ENCODE data around the gene MYBBP1A.
A peak's percentile ranks its signal among the peaks of the same experiment; 100 is the strongest.
"Not testable (repeated sequence)": the region's sequence is repeated elsewhere in the genome, so short reads cannot be mapped to it uniquely, and the experiment has no call there.

The MYBBP1A gene, protein sequence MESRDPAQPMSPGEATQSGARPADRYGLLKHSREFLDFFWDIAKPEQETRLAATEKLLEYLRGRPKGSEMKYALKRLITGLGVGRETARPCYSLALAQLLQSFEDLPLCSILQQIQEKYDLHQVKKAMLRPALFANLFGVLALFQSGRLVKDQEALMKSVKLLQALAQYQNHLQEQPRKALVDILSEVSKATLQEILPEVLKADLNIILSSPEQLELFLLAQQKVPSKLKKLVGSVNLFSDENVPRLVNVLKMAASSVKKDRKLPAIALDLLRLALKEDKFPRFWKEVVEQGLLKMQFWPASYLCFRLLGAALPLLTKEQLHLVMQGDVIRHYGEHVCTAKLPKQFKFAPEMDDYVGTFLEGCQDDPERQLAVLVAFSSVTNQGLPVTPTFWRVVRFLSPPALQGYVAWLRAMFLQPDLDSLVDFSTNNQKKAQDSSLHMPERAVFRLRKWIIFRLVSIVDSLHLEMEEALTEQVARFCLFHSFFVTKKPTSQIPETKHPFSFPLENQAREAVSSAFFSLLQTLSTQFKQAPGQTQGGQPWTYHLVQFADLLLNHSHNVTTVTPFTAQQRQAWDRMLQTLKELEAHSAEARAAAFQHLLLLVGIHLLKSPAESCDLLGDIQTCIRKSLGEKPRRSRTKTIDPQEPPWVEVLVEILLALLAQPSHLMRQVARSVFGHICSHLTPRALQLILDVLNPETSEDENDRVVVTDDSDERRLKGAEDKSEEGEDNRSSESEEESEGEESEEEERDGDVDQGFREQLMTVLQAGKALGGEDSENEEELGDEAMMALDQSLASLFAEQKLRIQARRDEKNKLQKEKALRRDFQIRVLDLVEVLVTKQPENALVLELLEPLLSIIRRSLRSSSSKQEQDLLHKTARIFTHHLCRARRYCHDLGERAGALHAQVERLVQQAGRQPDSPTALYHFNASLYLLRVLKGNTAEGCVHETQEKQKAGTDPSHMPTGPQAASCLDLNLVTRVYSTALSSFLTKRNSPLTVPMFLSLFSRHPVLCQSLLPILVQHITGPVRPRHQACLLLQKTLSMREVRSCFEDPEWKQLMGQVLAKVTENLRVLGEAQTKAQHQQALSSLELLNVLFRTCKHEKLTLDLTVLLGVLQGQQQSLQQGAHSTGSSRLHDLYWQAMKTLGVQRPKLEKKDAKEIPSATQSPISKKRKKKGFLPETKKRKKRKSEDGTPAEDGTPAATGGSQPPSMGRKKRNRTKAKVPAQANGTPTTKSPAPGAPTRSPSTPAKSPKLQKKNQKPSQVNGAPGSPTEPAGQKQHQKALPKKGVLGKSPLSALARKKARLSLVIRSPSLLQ (N-terminal part only)

DNA sequence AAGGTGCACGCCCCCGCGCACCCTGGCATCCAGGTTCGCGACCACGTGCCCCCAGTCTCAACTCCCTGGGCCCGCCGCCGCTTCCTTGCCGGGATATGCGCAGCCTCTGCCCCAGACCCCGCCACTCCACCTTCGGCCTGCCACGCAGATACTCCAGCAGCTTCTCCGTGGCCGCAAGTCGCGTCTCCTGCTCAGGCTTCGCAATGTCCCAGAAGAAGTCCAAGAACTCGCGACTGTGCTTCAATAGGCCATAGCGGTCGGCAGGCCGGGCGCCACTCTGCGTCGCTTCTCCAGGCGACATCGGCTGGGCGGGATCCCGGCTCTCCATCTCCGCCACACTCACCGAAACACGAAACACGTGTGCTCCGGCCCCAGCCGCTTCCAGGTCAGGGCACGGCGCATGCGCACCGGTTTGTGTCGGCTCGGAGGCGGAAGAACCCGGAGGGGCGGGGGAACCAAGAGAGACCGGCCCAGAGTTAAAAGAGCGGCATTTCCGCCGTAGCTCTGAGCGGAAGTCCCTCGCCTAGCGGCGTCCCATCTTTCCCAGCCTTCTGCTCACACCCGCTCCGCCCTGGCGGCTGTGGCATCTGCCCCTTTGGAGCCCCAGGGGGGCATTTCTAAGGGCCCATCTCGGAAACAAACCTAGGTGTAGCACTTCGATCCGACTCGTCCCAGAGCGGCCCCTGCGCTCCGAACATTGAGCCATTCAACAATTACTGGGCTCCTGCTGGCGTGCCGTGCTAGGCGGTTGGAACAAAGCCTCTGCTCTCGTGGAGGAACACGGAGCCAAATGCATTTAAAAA, at the start of gene MYBBP1A:
MYBBP1A (minus strand) TSS at position 388 of the 803 bp plus-strand sequence; CDS start at position 328, 60 bp downstream.
- ATAC-seq, result peak; percentile 95 to 96

DNA sequence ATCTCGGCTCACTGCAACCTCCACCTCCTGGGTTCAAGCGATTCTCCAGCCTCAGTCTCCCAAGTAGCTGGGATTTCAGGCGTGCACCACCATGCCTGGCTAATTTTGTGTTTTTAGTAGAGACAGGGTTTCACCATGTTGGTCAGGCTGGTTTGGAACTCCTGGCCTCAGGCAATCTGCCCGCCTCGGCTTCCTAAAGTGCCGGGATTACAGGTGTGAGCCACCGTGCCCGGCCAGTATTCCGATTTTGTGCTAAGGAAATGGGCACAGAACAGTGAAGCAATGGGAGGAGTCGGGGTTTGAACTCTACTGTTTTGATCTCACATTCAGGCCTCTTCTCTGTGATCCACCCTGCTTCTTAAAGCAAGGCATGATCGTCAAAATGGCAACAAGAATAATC, 49.6 kb upstream of the MYBBP1A start:
- not testable (repeated sequence) for ATAC-seq

DNA sequence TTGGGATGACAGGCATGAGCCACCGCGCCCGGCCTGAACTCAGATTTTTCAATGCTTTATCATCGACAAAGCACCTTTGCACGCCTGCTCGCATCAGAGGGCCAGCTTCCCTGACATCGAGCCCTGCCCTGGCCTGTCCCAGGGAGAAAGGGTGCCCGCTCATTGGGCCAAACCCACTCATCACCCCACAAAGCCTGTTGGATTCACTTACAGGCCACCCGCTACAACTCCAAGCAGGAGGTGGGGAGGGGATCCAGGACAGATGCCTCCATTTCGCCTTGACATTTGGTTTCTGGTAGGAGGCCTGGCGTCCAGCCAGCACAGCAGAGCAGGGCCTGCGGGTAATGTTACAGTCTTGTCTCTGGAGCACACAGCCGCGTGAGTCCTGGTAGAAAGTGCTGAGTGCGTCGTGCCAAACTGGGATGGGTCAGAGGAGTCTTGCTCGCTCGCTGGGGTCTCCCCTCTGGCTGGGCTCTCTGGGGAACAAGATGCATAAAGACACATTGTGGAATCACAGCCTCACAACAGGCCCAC, 49.0 kb upstream of the MYBBP1A start:
- ATAC-seq, result no peak

DNA sequence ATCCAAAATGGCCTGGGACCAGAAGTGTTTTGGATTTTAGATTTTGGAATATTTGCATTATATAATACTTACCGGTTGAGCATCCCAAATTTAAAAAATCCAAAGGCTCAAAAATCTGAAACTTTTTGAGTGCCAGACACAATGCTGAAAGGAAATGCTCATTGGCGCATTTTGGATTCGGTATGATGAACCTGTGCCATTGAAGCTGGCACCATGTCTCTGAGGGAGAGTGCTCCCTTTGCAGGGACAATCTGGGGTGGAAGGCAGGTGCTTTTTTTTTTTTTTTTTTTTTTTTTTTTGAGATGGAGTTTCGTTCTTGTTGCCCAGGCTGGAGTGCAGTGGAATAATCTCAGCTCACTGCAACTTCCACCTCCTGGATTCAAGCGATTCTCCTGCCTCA, 46.9 kb upstream of the MYBBP1A start:
- ATAC-seq, result no peak

DNA sequence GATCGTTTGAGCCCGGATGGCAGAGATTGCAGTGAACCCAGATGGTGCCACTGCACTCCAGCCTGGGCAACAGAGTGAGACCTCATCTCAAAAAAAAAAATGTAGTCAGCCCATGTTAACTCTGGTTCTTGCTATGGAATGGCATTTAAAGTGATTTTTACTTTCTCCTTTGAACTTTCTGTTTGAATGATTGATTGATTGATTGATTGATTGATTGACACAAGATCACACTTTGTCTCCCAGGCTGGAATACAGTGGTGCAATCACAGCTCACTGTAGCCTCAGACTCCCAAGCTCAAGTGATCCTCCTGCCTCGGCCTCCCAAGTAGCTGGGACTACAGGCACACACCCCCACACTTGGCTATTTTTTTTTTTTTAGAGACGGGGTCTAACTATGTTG, 46.1 kb upstream of the MYBBP1A start:
- ATAC-seq, result no peak

DNA sequence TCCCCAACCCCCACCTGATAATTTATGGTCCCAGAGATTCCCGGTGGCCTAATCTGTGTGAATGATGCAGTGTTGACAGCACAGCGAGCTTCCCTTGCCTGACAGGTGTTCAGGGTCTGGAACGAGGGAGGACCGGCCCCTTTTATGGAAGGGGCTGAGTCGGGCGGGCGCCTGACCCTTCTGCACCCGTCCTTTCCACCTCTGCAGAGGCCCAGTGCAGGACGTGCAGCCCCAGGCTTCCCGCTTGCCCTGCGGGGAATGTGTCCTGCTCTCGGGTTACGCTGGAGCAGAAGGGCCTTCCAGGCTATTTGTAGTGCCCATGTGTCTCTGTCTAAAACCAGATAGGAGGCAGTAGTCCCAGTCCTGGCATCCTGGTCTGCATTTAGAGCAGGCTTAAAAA, 45.4 kb upstream of the MYBBP1A start:
- no peak for ATAC-seq

DNA sequence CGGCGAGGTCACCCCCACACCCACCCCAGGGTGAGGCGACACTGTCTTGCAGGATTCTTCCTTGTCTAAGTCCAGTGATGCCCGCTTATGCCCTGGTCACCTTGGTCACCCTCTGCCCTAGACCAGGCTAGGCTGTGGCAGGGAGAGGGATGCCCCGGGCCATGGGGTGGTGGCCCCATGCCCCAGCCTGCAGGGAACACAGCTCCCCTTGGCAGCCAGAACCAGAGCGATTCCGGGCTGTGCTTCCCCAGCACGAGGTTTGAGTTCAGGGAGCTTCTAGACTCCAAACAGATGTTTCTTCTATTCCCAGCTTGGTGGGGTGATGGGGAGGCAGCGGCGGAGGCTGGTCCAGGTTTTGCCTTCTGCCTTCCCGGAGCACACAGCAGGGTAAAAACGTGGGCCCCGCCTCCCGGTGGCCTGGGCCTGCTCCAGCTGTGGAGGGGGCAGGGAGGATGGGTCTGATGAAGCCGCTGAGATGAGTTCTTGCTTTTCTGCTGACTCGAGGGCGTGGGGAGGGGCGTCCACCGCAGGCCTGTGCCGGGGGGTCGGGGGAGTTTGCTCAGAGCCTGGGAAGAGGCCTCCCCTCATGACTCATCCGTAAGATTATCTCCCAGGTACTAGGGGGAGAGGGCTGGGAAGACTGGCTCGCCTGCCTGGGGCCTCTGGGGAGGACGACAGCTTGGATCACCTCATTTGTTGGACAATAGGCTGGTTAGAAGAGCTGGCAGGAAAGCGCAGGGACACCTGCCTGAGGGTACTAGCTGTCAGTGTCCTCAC, 44.5 kb upstream of the MYBBP1A start:
- ATAC-seq, result no peak

DNA sequence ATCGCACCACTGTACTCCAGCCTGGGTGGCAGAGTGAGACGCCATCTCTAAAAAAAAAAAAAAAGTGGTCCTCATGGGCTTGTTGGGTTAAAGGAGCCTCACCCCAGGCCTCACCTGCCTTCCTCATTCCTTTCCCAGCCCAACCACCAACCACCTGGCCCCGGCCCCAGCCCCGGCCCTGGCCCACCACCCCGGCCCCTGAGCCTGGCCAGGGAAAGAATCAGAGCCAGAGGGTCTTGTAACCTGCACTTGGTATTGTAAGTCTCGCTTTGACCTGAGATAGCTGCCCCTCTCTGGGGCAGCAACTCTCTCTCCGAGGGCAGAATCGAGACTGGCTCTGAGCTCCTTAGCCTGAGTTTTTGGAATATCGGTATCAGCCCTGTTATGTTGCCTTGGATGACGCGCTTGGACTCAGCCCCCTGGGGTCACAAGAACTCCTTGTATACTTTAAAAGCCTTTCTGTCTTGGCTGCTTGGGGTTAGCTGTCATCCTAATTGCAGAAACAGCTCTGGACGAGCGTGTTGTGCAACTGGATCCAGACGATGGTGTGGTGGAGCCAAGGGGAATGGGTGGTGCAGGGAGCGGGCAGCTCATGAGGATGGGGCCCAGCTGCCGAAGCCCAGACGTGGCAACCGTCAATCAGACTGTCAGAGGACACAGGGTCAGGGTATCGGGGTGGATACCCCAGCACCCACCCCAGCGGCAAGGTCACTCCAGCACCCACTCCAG, 43.8 kb upstream of the MYBBP1A start:
- no peak for ATAC-seq

DNA sequence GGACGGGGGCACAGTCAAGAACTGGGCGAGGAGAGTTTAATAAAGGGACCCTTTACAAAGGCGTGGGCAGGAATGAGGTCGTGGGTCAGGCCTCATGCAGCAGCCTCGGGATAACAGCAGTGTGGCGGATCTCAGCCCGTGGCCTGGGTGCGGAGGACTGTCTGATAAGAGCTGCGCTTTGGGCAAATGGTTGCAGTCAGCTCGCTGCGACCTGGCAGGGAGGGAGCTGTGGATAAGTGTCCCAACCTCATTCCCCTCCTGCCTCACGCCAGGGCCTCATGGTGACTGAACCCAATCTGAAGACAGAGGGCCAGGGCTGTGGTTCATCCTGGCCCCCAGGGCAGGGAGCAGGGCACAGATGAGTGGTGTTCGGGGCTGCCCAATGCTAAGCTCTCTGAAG, 42.8 kb upstream of the MYBBP1A start:
- no peak for ATAC-seq

DNA sequence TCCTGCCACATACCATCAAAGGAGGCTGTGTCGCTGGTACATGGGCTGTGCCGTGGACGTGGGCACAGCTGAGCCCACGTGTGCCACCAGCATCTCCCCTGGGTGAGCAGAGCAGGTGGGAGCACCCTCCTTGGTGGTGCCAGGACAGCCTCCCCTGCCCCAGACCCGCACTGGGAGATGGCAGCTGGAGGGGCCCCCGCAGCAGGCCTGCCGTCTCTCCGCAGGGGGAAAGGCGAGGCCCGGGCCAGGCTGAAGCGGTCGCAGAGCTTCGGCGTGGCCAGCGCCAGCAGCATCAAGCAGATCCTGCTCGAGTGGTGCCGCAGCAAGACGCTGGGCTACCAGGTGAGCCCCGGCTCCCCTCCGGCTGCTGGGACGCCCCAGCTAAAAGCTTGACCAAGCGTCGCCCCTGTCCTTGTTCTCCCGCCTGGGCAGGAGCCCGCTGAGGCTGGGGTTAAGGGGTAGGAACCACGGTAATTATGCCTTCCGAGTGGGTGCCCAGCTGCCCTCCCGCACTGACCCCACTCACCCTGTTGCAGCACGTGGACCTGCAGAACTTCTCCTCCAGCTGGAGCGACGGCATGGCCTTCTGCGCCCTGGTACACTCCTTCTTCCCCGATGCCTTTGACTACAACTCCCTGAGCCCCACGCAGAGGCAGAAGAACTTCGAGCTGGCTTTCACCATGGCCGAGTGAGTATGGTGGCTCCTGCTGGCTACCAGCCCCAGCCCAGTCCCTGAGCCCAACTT, 41.6 kb upstream of the MYBBP1A start:
- no peak for ATAC-seq

DNA sequence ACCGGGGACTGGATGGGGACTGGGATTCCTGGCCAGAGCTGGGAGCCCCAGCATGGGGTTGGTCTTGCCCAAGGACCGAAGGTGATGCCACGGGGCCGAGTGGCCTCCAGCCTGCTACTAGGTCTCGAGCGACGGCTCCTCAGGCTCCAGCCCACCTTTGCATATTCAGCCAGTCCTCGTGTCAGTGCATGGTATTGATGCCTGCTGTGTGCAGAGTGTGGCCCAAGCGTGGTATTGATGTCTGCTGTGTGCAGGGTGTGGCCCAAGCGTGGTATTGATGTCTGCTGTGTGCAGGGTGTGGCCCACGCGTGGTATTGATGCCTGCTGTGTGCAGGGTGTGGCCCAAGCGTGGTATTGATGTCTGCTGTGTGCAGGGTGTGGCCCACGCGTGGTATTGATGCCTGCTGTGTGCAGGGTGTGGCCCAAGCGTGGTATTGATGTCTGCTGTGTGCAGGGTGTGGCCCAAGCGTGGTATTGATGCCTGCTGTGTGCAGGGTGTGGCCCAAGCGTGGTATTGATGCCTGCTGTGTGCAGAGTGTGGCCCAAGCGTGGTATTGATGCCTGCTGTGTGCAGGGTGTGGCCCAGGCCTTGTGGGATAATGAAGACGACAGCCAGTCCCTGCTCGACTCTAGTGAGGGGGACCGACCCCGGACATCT, 40.6 kb upstream of the MYBBP1A start:
- not testable (repeated sequence) for ATAC-seq

DNA sequence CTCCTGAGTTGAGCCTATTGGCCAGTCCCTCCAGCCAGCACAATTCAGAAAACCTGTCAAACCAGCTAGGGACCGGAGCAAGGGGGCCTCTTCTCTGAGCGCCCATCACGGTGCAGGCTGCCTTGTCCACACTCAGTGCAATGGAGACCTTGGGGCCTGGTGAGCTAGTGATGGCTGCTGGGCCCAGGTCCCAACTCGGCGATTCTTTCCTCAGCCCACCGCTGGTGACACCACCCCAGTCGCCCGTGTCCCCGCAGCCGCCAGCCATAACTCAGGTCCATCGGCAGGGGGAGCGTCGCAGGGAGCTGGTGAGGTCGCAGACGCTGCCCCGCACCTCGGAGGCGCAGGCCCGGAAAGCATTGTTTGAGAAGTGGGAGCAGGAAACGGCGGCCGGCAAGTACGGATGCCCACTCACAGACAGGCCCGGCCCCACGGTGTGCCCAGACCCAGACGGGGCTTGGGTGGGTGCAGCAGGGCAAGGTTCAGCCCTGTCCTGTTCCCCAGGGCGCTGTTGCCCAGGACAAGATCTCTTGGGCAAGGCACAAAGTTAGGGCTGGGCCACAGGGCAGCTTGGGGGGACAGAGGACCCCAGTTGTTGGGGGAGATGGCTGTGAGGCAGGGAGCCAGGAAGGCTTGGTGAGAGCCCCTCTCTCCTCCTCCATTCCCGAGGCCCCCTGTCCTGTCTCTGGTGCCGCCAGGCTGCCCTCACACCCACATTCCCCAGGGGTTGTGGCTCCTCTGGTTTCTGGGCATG, 39.9 kb upstream of the MYBBP1A start:
- peak; percentile 43 to 63 for ATAC-seq

DNA sequence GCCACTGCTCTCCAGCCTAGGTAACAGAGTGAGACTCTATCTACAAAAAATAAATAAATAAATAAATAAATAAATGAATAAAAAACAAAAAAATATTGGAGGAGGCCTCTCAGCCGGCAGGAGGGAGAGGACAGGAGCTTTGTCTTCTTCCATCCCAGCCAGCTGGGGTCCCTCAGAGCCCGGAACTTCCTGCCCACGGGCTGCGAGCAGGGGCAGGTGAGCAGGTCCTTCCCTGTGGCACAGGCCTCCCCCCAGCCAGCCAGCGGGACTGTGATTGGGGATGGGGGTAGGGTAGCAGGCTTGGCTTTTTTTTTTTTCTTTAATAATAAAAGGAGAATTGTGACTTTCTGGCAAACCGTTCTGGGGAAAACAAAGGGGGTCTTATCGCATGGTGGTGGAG, 39.2 kb upstream of the MYBBP1A start:
- no peak for ATAC-seq

DNA sequence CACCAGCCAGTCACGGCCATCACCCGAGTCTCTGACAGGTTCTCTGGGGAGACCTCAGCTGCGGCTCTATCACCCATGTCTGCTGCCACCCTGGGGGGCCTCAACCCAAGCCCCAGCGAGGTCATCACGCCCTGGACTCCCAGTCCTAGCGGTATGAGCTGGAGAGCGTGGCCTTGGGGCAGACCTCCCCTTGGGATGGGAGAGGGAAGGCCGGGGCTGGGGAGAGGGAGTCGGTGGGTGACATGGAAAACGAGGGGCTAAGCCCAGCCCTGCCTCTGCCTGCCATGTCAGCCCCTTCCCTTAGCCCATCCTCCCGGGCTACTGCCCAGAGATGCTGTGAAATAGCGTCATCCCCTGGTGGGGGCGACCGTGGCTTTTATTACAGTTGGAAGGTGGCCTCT, 37.8 kb upstream of the MYBBP1A start:
- no peak for ATAC-seq

DNA sequence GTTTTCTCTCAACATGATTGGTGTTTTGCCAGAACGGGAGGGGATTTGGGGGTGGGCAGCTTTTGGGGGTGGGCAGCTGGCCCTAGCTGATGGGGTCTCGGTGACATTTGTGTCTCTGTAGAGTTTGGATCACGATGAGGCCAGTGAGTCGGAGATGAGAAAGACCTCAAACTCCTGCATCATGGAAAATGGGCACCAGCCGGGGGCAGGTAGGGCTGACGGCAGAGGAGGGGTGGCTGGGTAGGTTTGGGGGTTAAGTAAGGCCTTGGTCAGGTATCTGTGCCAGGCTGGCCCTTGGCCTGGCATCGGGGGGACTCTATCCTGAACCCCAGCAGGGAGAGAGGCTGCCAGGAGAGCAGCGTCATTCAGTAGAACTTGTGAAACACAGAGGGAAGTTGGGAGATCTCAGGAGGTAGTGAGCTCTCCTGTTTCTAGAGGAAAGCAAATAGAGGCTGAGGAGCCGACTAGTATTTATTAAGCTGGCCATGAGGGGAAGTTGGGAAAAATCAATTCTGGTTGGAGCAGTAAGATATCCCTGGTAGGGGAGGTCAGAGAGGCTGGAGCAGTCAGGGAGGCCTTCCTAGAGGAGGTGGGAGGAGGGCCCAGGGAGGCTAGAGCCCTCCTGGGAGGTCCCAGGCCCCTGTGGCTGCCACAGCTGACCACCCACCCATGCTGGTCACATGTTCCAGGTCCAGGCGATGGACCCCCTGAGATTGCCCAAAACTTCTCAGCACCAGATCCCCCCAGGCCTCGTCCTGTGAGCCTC, 37.2 kb upstream of the MYBBP1A start:
- no peak for ATAC-seq

DNA sequence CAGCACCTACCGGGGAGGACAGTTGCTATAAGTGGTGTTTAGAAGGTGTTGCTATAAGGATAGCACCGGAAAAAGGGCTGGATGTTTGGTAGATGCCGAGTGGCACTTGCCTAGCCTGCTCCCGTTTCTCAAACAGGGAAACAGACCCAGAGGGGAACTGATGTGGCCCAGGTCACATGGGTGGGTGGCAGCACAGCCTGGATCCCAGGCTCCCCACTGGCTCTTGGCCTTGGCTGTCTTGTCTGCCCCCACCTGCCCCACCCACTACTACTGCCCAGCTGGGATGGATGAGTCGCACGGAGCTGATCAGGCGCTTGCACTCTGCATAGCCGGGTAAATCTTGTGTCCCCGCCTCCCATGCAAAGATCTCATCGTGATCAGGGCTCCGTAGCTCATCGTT, 36.3 kb upstream of the MYBBP1A start:
- no peak for ATAC-seq

DNA sequence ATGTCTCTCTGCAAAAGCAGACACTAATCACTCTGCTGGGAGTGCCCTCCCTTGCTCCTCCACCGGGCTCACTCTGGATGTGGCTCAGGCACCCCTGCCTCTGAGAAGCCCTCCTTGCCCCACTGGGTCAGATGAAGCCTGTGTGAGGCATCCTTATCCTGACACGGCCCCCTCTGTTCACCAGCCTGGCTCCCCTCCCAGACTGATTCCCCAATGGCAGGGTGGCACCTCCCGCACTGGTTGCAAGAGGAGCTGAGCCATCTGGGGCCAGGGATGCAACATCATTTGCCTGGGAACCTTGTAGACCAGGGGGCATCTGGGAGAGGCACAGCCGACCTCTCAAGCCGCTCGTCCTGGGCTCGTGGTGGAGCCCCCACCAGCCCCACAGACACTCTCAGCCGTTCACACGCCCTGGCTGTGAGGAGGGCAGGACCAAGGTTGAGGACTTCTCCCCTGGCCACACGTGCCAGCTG, 35.8 kb upstream of the MYBBP1A start:
- ATAC-seq, result no peak
